Ovary (tissue), 9 donors: ENCODE data around the gene TMEM63C. TPM values are rescaled to one million over a fixed set of nuclear protein-coding genes. Genes with fewer than 3 reads are reported as not detected.
A peak's percentile ranks its signal among the peaks of the same experiment; 100 is the strongest.

Experiments used
- DNase-seq, 5 donors: peaks; one replicate each; pipeline ENCODE4 v3.0.0-alpha.2; 2019 to 2020
- H3K27ac ChIP-seq, 2 donors: fragments of 200-600 bp; one replicate each; pipeline versions ENCODE4 v1.5.1 to v1.8.0; 2019 to 2022
- H3K27me3 ChIP-seq: fragments of 200-600 bp; one replicate; pipeline ENCODE4 v1.8.0; 2022
- H3K36me3 ChIP-seq: fragments of 200-600 bp; sonication (generic); one replicate; pipeline ENCODE4 v1.5.1; 2019
- H3K4me1 ChIP-seq: one replicate; pipeline ENCODE4 v1.8.1; 2013; ENCODE audit warnings: mild to moderate bottlenecking, moderate library complexity; ENCODE audit not compliant: insufficient read depth
- H3K4me3 ChIP-seq: fragments of 200-600 bp; sonication (generic); one replicate; pipeline ENCODE4 v1.5.1; 2017
- H3K9me3 ChIP-seq, 2 donors: fragments of 200-600 bp in 1 of 2; sonication (generic) in 1 of 2; one replicate each; pipeline versions ENCODE4 v1.5.1 to v1.8.1; 2013 to 2019; ENCODE audit warnings: mild to moderate bottlenecking in 1 of 2, moderate library complexity in 1 of 2
- CTCF ChIP-seq, 3 donors: fragments of 450-650 bp in 2 of 3; fragments of 200-600 bp in 1 of 3; IDR thresholded peaks; one replicate each; pipeline versions ENCODE4 v1.5.1 to v1.8.0; 2016 to 2022; ENCODE audit warnings: antibody characterized with exemption in 3 of 3, mild to moderate bottlenecking in 1 of 3
- EP300 ChIP-seq: sonication (generic); formaldehyde crosslinking; IDR thresholded peaks from one replicate; pipeline ENCODE4 v1.6.1; 2017; ENCODE audit warnings: antibody characterized with exemption
- POLR2A ChIP-seq: fragments of 450-650 bp; IDR thresholded peaks from one replicate; pipeline ENCODE4 v1.6.1; 2017; ENCODE audit warnings: antibody characterized with exemption, mild to moderate bottlenecking, moderate library complexity
- WGBS, 3 donors: extraction: QIAGEN DNeasy Blood & Tissue Kit in 1 of 3; methylation state at CpG; one replicate each; pipeline versions ENCODE4 v1.1.5 to v1.1.7; 2013 to 2017; 5-methylcytosine and 5-hydroxymethylcytosine counted together
- intact Hi-C, 4 donors: fragments of 100-400 bp; cut with DNase I; formaldehyde crosslinking; loops; one replicate each; pipeline versions ENCODE4 v1.11.0 to v1.15.1; 2022 to 2023
- microRNA counts: library from miRNA; unstranded; fragments of <30 nt; microRNA quantifications from one replicate; lab custom pipeline; 2016
- microRNA-seq, 3 donors: library from miRNA; unstranded; fragments of <30 nt; microRNA quantifications; one replicate each; pipeline versions ENCODE4 to v1.2.0, GENCODE V29; 2019 to 2020
- polyA plus RNA-seq, 2 donors: library from polyadenylated mRNA; stranded (reverse); fragments of 200-250 nt in 1 of 2; fragments of 350-450 nt in 1 of 2; fragmentation: Illumina TruSeq in 1 of 2; extraction: RNeasy Lipid Tissue Mini Kit (QIAGEN cat#74804) in 1 of 2; gene quantifications; one replicate each; pipeline ENCODE4 v1.2.3, GENCODE V29; 2013 to 2014
- small RNA-seq: library from RNA; depleted of rRNA; stranded (forward); fragments of <200 nt; gene quantifications from one replicate; pipeline ENCODE3, GENCODE V24; 2016
- total RNA-seq, 7 donors: library from RNA; depleted of rRNA in 2 of 7; stranded (reverse); fragments of >200 nt in 2 of 7; fragmentation: NEBNext Ultra II Directional in 3 of 7; extraction: Animal tissue kit (Norgen Biotek cat#: 25700) in 3 of 7; gene quantifications; one replicate each; pipeline versions ENCODE4 v1.1.0 to v1.2.4, GENCODE V29; 2016 to 2023
- donor health status: DM: no; HTN: no; CAD: no; lungs with moderate emphysema.
- donor health status: DM: no; HTN: no; CAD: no.
- donor health status: Bipolar disorder and iron deficiency.
- donor health status: DM: yes; HTN: yes; CAD: no.
- donor health status: DM: no; HTN: no; CAD: no.
- donor health status: DM: yes; HTN: yes; CAD: no.

The TMEM63C gene
- total and polyA plus RNA-seq, 9 donors, result 0.16 to 1.7 (median 0.25) TPM; not detected in 1

- no peak for DNase-seq
- TF ChIP-seq POLR2A (no peak), CTCF (IDR thresholded peaks at IDR 0.05) (no peak), EP300 (no peak)
- Histone ChIP-seq H3K36me3 (no peaks in the 10 kb centered on the region), H3K4me1 (peaks cover 5% of the 10 kb centered on the region), H3K4me3 (no peak overlapping the region), H3K27ac (no peak overlapping the region), H3K27me3 (no peaks in the 10 kb centered on the region), H3K9me3 (no peaks in the 10 kb centered on the region)
- 29 to 34% (median 33%) methylated on average over 3 of the region's 3 CpGs for WGBS, 3 donors
- intact Hi-C loops, result no loop called here
Observed at GRCh38 chr14:77306851-77307496, 125.4 kb downstream of the TMEM63C start.

MicroRNA genes within 50 kb of the gene (microRNA counts, 767-probe panel; counts per million panel counts)
- 3,599 counts per million, percentile 87 among the panel's probes with 10 or more counts for microRNA hsa-miR-1260a (lab: Ali Mortazavi, UCI)

Small RNA genes lying within 50 kb of the gene (microRNA-seq; reads per million reads assigned to microRNA genes)
- gene MIR1260A, result 0 reads per million in 3 donors

Small RNA genes lying within 50 kb of the gene (small RNA-seq; reads per million reads assigned to genes)
- gene MIR1260A, result not detected
- not detected for gene RF00421

Other genes starting within 250 kb of the TMEM63C start
- gene IRF2BPL, start 153.1 kb upstream of the TMEM63C start, total RNA-seq, result 100 to 1,000 TPM in 2 of 7 donors, 10 to 100 TPM in 5; 52.2 to 126 (median 78.4) TPM
- 10 to 100 TPM; 14.1 to 35.0 TPM for gene IRF2BPL, start 153.1 kb upstream of the TMEM63C start, polyA plus RNA-seq
- 10 to 100 TPM; 13.7 to 32.4 (median 22.2) TPM for gene CIPC, start 83.5 kb upstream of the TMEM63C start, total RNA-seq
- 10 to 100 TPM in 1 of 2 donors, 1 to 10 TPM in 1; 7.0 to 10.4 TPM for gene CIPC, start 83.5 kb upstream of the TMEM63C start, polyA plus RNA-seq
- gene ZDHHC22, start 40.0 kb upstream of the TMEM63C start, total RNA-seq, result not detected
- gene ZDHHC22, start 40.0 kb upstream of the TMEM63C start, polyA plus RNA-seq, result under 1 TPM in 1 of 2 donors, not detected in 1; 0.02 TPM
- under 1 TPM in 1 of 7 donors, not detected in 6; 0.11 TPM for gene NGB, start 89.4 kb downstream of the TMEM63C start, total RNA-seq
- gene NGB, start 89.4 kb downstream of the TMEM63C start, polyA plus RNA-seq, result under 1 TPM in 1 of 2 donors, not detected in 1; 0.04 TPM
- gene POMT2, start 139.1 kb downstream of the TMEM63C start, total RNA-seq, result 10 to 100 TPM; 10.8 to 31.7 (median 16.1) TPM
- 10 to 100 TPM in 1 of 2 donors, 1 to 10 TPM in 1; 6.7 to 35.3 TPM for gene POMT2, start 139.1 kb downstream of the TMEM63C start, polyA plus RNA-seq
- 10 to 100 TPM in 4 of 7 donors, 1 to 10 TPM in 3; 4.7 to 13.0 (median 10.5) TPM for gene GSTZ1, start 139.2 kb downstream of the TMEM63C start, total RNA-seq
- 10 to 100 TPM; 13.2 to 13.4 TPM for gene GSTZ1, start 139.2 kb downstream of the TMEM63C start, polyA plus RNA-seq
- 10 to 100 TPM in 6 of 7 donors, 1 to 10 TPM in 1; 10.0 to 17.4 (median 14.5) TPM for gene TMED8, start 195.3 kb downstream of the TMEM63C start, total RNA-seq
- 10 to 100 TPM in 1 of 2 donors, 1 to 10 TPM in 1; 5.5 to 13.1 TPM for gene TMED8, start 195.3 kb downstream of the TMEM63C start, polyA plus RNA-seq
- gene SAMD15, start 195.6 kb downstream of the TMEM63C start, total RNA-seq, result 1 to 10 TPM in 5 of 7 donors, under 1 TPM in 2; 0.12 to 3.2 (median 1.4) TPM
- 1 to 10 TPM in 1 of 2 donors, under 1 TPM in 1; 0.27 to 2.2 TPM for gene SAMD15, start 195.6 kb downstream of the TMEM63C start, polyA plus RNA-seq
- 1 to 10 TPM in 1 of 7 donors, under 1 TPM in 5, not detected in 1; 0.33 to 1.1 (median 0.51) TPM for gene NOXRED1, start 241.7 kb downstream of the TMEM63C start, total RNA-seq
- gene NOXRED1, start 241.7 kb downstream of the TMEM63C start, polyA plus RNA-seq, result under 1 TPM; 0.23 to 0.42 TPM